Cardiac muscle cell (in vitro differentiated cells and primary cell): ENCODE data around the gene DHCR24. TPM values are rescaled to one million over a fixed set of nuclear protein-coding genes. Genes with fewer than 3 reads are reported as not detected.

Experiments used
- DNase-seq, 2 donors: peaks; one replicate each; pipeline versions ENCODE4 v3.0.0 to v3.0.0-alpha.2; 2010 to 2017; ENCODE audit warnings: low read depth in 1 of 2, low spot score in 1 of 2
- H3K27ac ChIP-seq: fragments of 200-600 bp; sonication (generic); 2 replicates; pipeline ENCODE4 v1.5.1; 2016
- H3K27me3 ChIP-seq: fragments of 200-600 bp; sonication (generic); 2 replicates; pipeline ENCODE4 v1.6.0; 2016; ENCODE audit warnings: control low read depth
- H3K36me3 ChIP-seq: fragments of 200-600 bp; sonication (generic); 2 replicates; pipeline ENCODE4 v1.5.1; 2016; ENCODE audit warnings: control low read depth
- H3K4me1 ChIP-seq: fragments of 200-600 bp; sonication (generic); 2 replicates; pipeline ENCODE4 v1.8.1; 2017; ENCODE audit warnings: low read depth, mild to moderate bottlenecking, mixed run types
- H3K4me3 ChIP-seq: fragments of 200-600 bp; sonication (generic); 2 replicates; pipeline ENCODE4 v1.5.1; 2016; ENCODE audit warnings: mild to moderate bottlenecking
- H3K9me3 ChIP-seq: fragments of 200-600 bp; sonication (generic); 2 replicates; pipeline ENCODE4 v1.5.1; 2017; ENCODE audit warnings: low read depth, mild to moderate bottlenecking, control low read depth
- polyA plus RNA-seq: library from polyadenylated mRNA; unstranded; fragments of >200 nt; fragmentation: Nextera tagmentation; extraction: Ambion mirVana; gene quantifications from 2 replicates; pipeline ENCODE4 v1.2.1, GENCODE V29; 2016
- total RNA-seq: library from RNA; depleted of rRNA; stranded (reverse); fragments of >200 nt; gene quantifications from 2 replicates; pipeline ENCODE4 v1.2.3, GENCODE V29; 2016
- TF ChIP-seq, protein P1 (sequence below): IDR thresholded peaks from 2 replicates; pipeline ENCODE4 v1.5.1; 2012; ENCODE audit warnings: low read depth, mild to moderate bottlenecking, low read length

Gene DHCR24
- total and polyA plus RNA-seq, 2 experiments from 2014 or later, result 144 to 181 TPM

DNA sequence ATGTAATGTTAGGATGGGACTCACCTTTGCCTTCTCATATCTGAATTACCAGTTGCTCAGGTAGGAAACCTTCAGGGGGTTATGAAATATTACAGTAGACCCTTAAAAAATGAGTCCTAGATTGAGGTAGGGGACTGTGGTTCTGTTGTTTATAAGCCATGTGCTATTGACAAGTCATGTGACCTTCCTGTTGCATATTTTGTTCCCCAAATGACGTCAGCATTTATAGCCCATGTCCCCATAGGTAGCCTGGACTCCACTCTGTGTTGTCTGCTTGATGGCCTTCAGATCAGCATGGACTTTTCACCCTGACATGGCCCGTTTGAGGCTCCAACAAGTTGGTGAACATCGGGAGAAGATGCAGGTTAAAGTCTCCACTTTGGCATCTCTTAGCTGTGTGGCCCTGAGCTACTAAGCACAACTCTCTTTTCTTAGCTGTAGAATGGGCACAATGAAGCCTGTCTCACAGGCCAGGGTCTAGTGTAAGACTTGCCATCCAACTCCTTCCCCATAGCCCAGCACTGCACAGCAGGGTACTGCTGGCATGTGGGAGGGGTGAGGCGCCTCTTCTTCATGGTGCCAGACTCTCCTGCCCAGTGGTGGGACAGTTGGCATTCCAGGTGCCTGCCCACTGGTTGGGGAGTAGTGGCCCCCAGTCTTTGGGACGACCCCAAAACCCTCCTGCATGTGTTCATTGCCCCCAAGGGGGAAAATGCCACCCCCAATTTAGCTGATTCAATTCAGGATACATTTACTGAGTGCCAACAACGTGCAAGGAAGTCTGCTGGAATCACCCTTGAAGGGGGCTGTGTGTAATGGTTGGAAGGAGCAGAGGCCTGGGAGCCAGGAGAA is 49.8 kb downstream of the DHCR24 start:
- H3K9me3 ChIP-seq, result no peaks in the 10 kb centered on the region
- no peaks in the 10 kb centered on the region for H3K4me1 ChIP-seq
- no peak overlapping the region for H3K4me3 ChIP-seq
- no peak overlapping the region for H3K27ac ChIP-seq
- peaks cover 4% of the 10 kb centered on the region for H3K27me3 ChIP-seq
- no peak for DNase-seq
- H3K36me3 ChIP-seq, result no peaks in the 10 kb centered on the region
- TF ChIP-seq, protein P1, sequence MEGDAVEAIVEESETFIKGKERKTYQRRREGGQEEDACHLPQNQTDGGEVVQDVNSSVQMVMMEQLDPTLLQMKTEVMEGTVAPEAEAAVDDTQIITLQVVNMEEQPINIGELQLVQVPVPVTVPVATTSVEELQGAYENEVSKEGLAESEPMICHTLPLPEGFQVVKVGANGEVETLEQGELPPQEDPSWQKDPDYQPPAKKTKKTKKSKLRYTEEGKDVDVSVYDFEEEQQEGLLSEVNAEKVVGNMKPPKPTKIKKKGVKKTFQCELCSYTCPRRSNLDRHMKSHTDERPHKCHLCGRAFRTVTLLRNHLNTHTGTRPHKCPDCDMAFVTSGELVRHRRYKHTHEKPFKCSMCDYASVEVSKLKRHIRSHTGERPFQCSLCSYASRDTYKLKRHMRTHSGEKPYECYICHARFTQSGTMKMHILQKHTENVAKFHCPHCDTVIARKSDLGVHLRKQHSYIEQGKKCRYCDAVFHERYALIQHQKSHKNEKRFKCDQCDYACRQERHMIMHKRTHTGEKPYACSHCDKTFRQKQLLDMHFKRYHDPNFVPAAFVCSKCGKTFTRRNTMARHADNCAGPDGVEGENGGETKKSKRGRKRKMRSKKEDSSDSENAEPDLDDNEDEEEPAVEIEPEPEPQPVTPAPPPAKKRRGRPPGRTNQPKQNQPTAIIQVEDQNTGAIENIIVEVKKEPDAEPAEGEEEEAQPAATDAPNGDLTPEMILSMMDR, result no peak

DNA sequence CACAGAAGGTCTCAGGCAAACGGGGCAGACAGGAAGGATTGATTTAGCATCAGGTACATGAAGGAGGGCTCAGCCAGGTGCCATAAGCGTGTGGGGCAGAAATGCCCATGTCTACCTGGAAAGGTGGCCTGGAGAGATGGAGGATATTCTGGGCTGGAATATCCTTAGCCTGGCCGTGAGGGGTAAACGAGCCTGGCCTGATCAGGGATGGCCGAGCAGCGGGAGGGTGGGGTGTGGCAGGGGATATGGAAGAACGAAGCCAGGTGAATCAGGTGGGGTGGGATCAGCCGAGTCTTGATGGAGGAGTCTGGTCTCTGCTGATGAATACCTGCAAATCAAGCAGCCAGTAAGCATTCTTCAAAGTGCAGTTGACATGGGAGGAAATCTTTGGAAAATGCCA is 50.4 kb downstream of the DHCR24 start:
- Histone ChIP-seq H3K4me3 (no peak overlapping the region), H3K27me3 (peaks cover 4% of the 10 kb centered on the region), H3K4me1 (no peaks in the 10 kb centered on the region), H3K9me3 (no peaks in the 10 kb centered on the region), H3K27ac (no peak overlapping the region), H3K36me3 (no peaks in the 10 kb centered on the region)
- TF ChIP-seq, protein P1, result no peak
- DNase-seq, result no peak

DNA sequence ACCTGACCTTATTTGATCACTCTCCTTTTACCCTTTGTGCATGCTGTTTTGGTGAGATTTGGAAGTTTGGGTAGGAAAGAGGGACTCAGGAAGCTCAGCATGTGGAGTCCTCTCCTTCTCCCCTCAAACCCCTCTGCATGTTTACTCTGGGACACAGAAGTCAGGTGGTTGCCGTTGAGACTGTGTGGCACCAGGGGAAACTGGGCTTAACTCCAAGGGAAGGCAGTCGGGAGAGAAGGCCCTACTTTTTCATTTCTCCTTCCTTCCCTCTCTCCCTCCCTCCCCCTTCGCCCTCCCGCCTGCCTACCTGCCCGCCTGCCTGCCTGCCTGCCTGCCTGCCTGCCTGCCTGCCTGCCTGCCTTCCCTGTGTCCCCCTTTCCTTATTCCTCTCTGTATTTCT is 51.0 kb downstream of the DHCR24 start:
- Histone ChIP-seq H3K36me3 (no peaks in the 10 kb centered on the region), H3K9me3 (no peaks in the 10 kb centered on the region), H3K4me3 (no peak overlapping the region), H3K27me3 (peaks cover 4% of the 10 kb centered on the region), H3K27ac (no peak overlapping the region), H3K4me1 (no peaks in the 10 kb centered on the region)
- TF ChIP-seq, protein P1, result no peak
- DNase-seq, result no peak

DNA sequence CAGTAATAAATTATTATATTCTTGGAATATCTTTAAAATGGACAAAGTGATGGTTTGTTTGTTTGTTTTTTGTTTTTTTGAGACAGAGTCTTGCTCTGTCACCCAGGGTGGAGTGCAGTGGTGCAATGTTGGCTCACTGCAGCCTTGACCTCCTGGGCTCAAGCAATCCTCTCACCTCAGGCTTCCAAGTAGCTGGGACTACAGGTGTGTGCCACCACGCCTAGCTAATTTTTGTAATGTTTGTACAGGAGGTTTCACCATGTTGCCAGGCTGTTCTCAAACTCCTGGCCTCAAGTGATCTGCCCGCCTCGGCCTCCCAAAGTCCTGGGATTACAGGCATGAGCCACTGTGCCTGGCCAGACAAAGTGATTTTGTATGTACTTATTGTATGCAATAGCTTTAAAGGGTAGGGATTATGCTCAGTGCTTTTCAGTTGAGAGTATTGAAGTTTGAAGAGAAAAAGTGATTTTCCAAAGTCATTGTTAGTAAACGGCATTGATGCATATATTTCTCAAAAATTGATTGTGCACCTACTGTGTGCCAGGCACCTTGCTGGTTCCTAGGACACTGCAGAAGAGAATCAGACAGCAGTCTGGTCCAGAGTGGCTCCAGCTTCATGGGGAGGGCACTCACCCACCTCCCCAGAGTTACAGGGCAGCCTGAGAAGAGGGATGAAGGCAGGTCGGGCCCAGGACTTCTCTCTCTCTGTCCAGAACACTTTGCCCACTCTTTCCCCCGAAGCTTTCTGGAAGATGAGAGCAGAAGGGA is 51.7 kb downstream of the DHCR24 start:
- H3K36me3 ChIP-seq, result no peaks in the 10 kb centered on the region
- H3K27me3 ChIP-seq, result peaks cover 4% of the 10 kb centered on the region
- TF ChIP-seq, protein P1, result no peak
- H3K9me3 ChIP-seq, result no peaks in the 10 kb centered on the region
- no peaks in the 10 kb centered on the region for H3K4me1 ChIP-seq
- no peak overlapping the region for H3K27ac ChIP-seq
- no peak for DNase-seq
- no peak overlapping the region for H3K4me3 ChIP-seq

DNA sequence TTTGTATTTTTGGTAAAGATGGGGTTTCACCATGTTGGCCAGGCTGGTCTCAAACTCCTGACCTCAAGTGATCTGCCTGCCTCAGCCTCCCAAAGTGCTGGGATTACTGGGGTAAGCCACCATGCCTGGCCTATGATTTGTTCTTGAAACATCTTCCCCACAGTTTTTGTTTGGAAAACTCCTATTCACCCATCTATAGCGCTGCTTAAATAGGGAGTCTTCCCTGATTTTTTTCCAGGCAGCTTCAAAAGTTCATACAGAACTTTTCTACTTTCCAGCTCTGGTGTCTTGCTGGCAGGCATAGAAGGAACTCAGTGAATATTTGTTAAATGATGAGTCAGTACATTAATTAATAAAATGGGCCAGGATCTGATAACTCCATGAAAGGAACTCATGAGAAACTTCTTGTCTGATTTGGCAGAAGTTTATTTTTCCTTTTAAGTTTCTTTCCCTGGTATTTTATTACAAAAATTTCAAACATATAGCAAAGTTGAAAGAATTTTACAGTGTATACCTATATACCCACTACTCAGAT is 52.9 kb downstream of the DHCR24 start:
- TF ChIP-seq, protein P1, result no peak

More for the DNA sequence above, 52.9 kb downstream of the DHCR24 start:
- Histone ChIP-seq H3K27ac (no peak overlapping the region), H3K36me3 (no peaks in the 10 kb centered on the region), H3K4me3 (no peak overlapping the region), H3K9me3 (no peaks in the 10 kb centered on the region), H3K4me1 (no peaks in the 10 kb centered on the region), H3K27me3 (peaks cover 4% of the 10 kb centered on the region)
- no peak for DNase-seq
